OCI-LY7 (cell line): Measurements from ENCODE around the gene DNAL1. TPM values are rescaled to one million over a fixed set of nuclear protein-coding genes. Genes with fewer than 3 reads are reported as not detected.

Experiments
- BruUV-seq: library from RNA; stranded (reverse); fragments of 400-500 nt; replicated peaks from 2 replicates; lab custom pipeline; 2021; lab: Mats Ljungman, UMichigan
- CTCF ChIA-PET: fragments of 300-600 bp; sonication (Branson Sonifier 250); formaldehyde crosslinking; loops from one replicate; lab custom pipeline; 2022; ENCODE audit warnings: antibody characterized with exemption; ENCODE audit not compliant: unreplicated experiment; lab: Charles Lee
- POLR2A ChIA-PET: fragments of 300-600 bp; sonication (Branson Sonifier 250); formaldehyde crosslinking; loops from one replicate; lab custom pipeline; 2022; ENCODE audit warnings: antibody characterized with exemption; lab: Charles Lee
- DNase-seq: peaks from one replicate; pipeline ENCODE4 v3.0.0-alpha.2; 2015; ENCODE audit warnings: low spot score
- H2AFZ ChIP-seq: fragments of 200-600 bp; sonication (generic), shearing (Covaris generic); 2 replicates; pipeline ENCODE4 v1.6.1; 2014; ENCODE audit warnings: mild to moderate bottlenecking, antibody characterized with exemption, low read length, moderate library complexity
- H3K27ac ChIP-seq: fragments of 200-600 bp; sonication (generic); 2 replicates; pipeline ENCODE4 v1.5.1; 2014; ENCODE audit warnings: mixed run types, low read depth, mild to moderate bottlenecking, moderate library complexity, low read length, inconsistent platforms; ENCODE audit not compliant: poor library complexity, severe bottlenecking
- H3K36me3 ChIP-seq: fragments of 200-600 bp; sonication (generic); 2 replicates; pipeline ENCODE4 v1.6.1; 2014; ENCODE audit warnings: mild to moderate bottlenecking, antibody characterized with exemption, low read length, moderate library complexity, mixed read lengths; ENCODE audit not compliant: insufficient read depth
- H3K4me1 ChIP-seq: fragments of 200-600 bp; sonication (generic); 2 replicates; pipeline ENCODE4 v1.5.1; 2014; ENCODE audit warnings: mild to moderate bottlenecking, low read length; ENCODE audit not compliant: insufficient read depth, poor library complexity, severe bottlenecking
- H3K4me2 ChIP-seq: fragments of 200-600 bp; sonication (generic); 2 replicates; pipeline ENCODE4 v1.6.1; 2014; ENCODE audit warnings: mild to moderate bottlenecking, low read length
- H3K4me3 ChIP-seq: fragments of 200-600 bp; sonication (generic); 2 replicates; pipeline ENCODE4 v1.5.1; 2014; ENCODE audit warnings: mild to moderate bottlenecking, low read depth, low read length; ENCODE audit not compliant: poor library complexity, severe bottlenecking
- H3K79me2 ChIP-seq: fragments of 200-600 bp; sonication (generic); 2 replicates; pipeline ENCODE4 v1.6.1; 2016; ENCODE audit warnings: low read depth, mild to moderate bottlenecking, low read length, moderate library complexity, mixed read lengths; ENCODE audit not compliant: insufficient read depth
- H3K9me2 ChIP-seq: fragments of 200-600 bp; sonication (generic); 2 replicates; pipeline ENCODE4 v1.6.1; 2016; ENCODE audit warnings: mild to moderate bottlenecking, low read length, mixed read lengths; ENCODE audit not compliant: insufficient read depth
- H3K9me3 ChIP-seq: fragments of 200-600 bp; sonication (generic); 2 replicates; pipeline ENCODE4 v1.6.1; 2014; ENCODE audit warnings: mild to moderate bottlenecking, mixed run types, low read length, mixed read lengths
- H4K20me1 ChIP-seq: fragments of 200-600 bp; sonication (generic); 2 replicates; pipeline ENCODE4 v1.6.1; 2014; ENCODE audit warnings: mild to moderate bottlenecking, antibody characterized with exemption, low read length, moderate library complexity, mixed read lengths; ENCODE audit not compliant: insufficient read depth
- EZH2phosphoT487 ChIP-seq: fragments of 200-600 bp; sonication (generic); IDR thresholded peaks from 2 replicates; pipeline ENCODE4 v1.6.1; 2018; ENCODE audit warnings: low read depth, borderline replicate concordance, mild to moderate bottlenecking, mixed run types, antibody characterized with exemption, low read length, moderate library complexity, mixed read lengths
- intact Hi-C: fragments of 100-400 bp; cut with micrococcal nuclease; formaldehyde crosslinking; loops from one replicate; pipeline ENCODE4 v1.10.0; 2022; ENCODE audit not compliant: unreplicated experiment
- total RNA-seq, 2 experiments: library from RNA; depleted of rRNA in 1 of 2; stranded (reverse); fragments of >200 nt in 1 of 2; shearing (Covaris generic) in 1 of 2; gene quantifications; 2 replicates each; pipeline ENCODE4 v1.2.3, GENCODE V29; 2014 to 2022
- TF ChIP-seq, protein P1 (sequence below): fragments of 200-600 bp; sonication (generic); conservative IDR thresholded peaks from 2 replicates; pipeline ENCODE4 v1.5.1; 2014; ENCODE audit warnings: mild to moderate bottlenecking, antibody characterized with exemption, low read length, moderate library complexity, mixed read lengths

Gene DNAL1
- total RNA-seq, 2 experiments from 2014 or later: 5.6 to 7.5 TPM

DNA sequence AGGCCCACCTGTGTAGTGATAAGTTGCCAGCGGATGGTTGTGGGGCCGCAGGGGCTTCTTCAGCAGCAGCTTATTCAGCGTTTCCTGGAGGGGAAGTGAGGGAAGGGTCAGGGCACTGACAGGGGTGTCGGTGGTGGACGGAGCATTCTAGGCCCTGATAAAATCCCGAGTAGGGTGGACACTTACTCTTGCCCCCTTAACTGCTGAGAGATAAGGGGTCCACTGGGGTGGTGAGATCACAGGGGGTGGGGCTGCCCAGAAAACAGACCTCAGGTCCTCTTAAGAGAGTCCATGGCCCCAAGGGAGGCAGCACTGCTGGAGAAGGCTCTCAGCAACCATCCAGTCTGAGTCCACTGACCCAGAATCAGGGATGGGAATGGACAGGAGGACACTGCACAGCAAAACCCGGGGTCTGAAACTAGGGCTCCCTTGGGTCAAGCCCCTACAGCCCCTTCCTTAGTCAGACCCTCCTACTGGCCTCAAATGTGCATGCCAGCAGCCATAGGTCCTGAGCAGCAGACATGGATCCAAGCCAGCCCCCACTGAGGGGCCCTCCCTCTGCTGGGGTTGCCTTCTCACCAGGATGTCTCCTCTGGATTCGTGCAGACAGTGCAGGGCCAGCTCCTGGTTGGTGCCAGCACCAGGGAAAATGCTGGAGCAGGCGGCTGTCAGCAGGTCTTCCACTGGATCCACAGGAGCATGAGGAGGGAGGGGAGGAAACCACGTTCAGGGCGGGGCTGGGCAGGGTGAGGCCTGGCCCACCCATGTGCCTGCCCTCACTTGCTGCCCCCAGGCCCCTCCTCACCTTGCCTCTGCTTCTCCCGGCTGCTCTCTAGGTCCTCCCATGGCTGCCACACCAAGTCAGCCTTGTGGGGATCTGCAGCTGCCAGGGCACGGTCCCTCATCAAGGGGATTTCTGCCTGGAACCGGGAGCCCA, 81.5 kb downstream of the DNAL1 start:
- Histone ChIP-seq H3K4me1 (peaks cover 9% of the 10 kb centered on the region), H3K4me2 (no peak overlapping the region), H3K4me3 (no peak overlapping the region), H3K27ac (no peak overlapping the region), H3K79me2 (peaks cover 12% of the 10 kb centered on the region; the same call in 1 of the 2 replicates), H3K36me3 (peaks cover 100% of the 10 kb centered on the region), H3K9me3 (no peaks in the 10 kb centered on the region), H4K20me1 (no peaks in the 10 kb centered on the region), H2AFZ (no peak overlapping the region), H3K9me2 (no peaks in the 10 kb centered on the region)
- intact Hi-C loops: no loop called here
- no TSS peak for BruUV-seq
- DNase-seq: no peak
- TF ChIP-seq, protein P1, sequence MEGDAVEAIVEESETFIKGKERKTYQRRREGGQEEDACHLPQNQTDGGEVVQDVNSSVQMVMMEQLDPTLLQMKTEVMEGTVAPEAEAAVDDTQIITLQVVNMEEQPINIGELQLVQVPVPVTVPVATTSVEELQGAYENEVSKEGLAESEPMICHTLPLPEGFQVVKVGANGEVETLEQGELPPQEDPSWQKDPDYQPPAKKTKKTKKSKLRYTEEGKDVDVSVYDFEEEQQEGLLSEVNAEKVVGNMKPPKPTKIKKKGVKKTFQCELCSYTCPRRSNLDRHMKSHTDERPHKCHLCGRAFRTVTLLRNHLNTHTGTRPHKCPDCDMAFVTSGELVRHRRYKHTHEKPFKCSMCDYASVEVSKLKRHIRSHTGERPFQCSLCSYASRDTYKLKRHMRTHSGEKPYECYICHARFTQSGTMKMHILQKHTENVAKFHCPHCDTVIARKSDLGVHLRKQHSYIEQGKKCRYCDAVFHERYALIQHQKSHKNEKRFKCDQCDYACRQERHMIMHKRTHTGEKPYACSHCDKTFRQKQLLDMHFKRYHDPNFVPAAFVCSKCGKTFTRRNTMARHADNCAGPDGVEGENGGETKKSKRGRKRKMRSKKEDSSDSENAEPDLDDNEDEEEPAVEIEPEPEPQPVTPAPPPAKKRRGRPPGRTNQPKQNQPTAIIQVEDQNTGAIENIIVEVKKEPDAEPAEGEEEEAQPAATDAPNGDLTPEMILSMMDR: no peak
- no peak for TF ChIP-seq EZH2phosphoT487
- CTCF ChIA-PET: interaction anchor here (2.1 kb wide), 1 partner anchor 28 kb away, joined by 6 read pairs; no protein-coding TSS in a partner anchor
- POLR2A ChIA-PET: no interaction called here

DNA sequence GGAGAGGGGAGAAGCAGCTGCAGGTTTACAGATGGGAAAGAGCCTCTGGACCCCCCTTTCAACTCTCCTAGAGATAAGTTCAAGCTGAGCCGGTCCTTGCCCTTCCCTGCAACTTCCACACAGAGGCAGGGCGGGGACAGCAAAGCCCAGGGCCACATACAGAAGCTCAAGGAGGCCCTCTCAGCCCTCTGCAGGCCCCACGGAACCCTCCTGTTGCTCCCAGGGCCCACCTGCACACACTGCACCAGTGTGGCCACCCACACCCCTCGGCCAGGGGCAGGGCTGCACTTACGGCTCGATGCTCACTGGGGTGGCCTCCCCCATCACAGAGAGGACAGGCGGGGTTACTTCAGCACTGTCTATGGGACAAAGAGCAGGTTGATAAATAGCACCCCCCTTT, 82.4 kb downstream of the DNAL1 start:
- Histone ChIP-seq H3K36me3 (peaks cover 100% of the 10 kb centered on the region), H3K79me2 (peaks cover 15% of the 10 kb centered on the region; the same call in 1 of the 2 replicates), H3K27ac (no peak overlapping the region), H4K20me1 (no peaks in the 10 kb centered on the region), H2AFZ (no peak overlapping the region), H3K9me3 (no peaks in the 10 kb centered on the region), H3K4me2 (no peak overlapping the region), H3K4me3 (no peak overlapping the region), H3K4me1 (peaks cover 9% of the 10 kb centered on the region), H3K9me2 (no peaks in the 10 kb centered on the region)
- ChIA-PET CTCF (interaction anchor here (1.1 to 2.1 kb wide), 2 partner anchors 17 to 27 kb away, joined by 4 to 6 read pairs; no protein-coding TSS in a partner anchor), POLR2A (no interaction called here)
- no TSS peak for BruUV-seq
- intact Hi-C loops: no loop called here
- no peak for TF ChIP-seq EZH2phosphoT487
- TF ChIP-seq, protein P1: no peak
- no peak for DNase-seq
